Breast epithelium (tissue), 4 donors: ENCODE data around the gene FTCD. TPM values are rescaled to one million over a fixed set of nuclear protein-coding genes. Genes with fewer than 3 reads are reported as not detected.

Experiments used
- DNase-seq, 2 donors: peaks; one replicate each; pipeline ENCODE4 v3.0.0-alpha.2; 2019; ENCODE audit warnings: low spot score in 2 of 2
- H3K27ac ChIP-seq, 2 donors: fragments of 200-600 bp; sonication (generic) in 1 of 2; one replicate each; pipeline ENCODE4 v1.5.1; 2016 to 2019; ENCODE audit warnings: mild to moderate bottlenecking in 1 of 2
- H3K27me3 ChIP-seq, 2 donors: fragments of 200-600 bp; sonication (generic) in 1 of 2; one replicate each; pipeline versions ENCODE4 v1.5.1 to v1.6.0; 2017 to 2019; ENCODE audit warnings: control low read depth in 1 of 2, mild to moderate bottlenecking in 1 of 2
- H3K36me3 ChIP-seq: fragments of 200-600 bp; one replicate; pipeline ENCODE4 v1.5.1; 2019
- H3K4me1 ChIP-seq, 2 donors: fragments of 200-600 bp; sonication (generic); one replicate each; pipeline ENCODE4 v1.5.1; 2016 to 2019; ENCODE audit warnings: control low read depth in 1 of 2
- H3K4me3 ChIP-seq, 3 donors: fragments of 200-600 bp; sonication (generic); 1 replicate in 2 of 3; 2 replicates in 1 of 3; pipeline ENCODE4 v1.5.1; 2016 to 2019; ENCODE audit warnings: mild to moderate bottlenecking in 3 of 3, moderate library complexity in 2 of 3
- H3K9me3 ChIP-seq, 2 donors: fragments of 200-600 bp; sonication (generic) in 1 of 2; one replicate each; pipeline ENCODE4 v1.5.1; 2016 to 2019; ENCODE audit warnings: control low read depth in 1 of 2
- CTCF ChIP-seq, 3 donors: fragments of 450-650 bp; IDR thresholded peaks; one replicate each; pipeline ENCODE4 v1.5.1; 2016 to 2017; ENCODE audit warnings: antibody characterized with exemption in 3 of 3, mild to moderate bottlenecking in 3 of 3, moderate library complexity in 3 of 3
- POLR2A ChIP-seq: fragments of 450-650 bp; IDR thresholded peaks from one replicate; pipeline ENCODE4 v1.6.1; 2016; ENCODE audit warnings: antibody characterized with exemption, mild to moderate bottlenecking, moderate library complexity
- POLR2AphosphoS5 ChIP-seq, 3 donors: sonication (generic); formaldehyde crosslinking; IDR thresholded peaks; one replicate each; pipeline ENCODE4 v1.6.1; 2017; ENCODE audit warnings: antibody characterized with exemption in 3 of 3
- intact Hi-C: fragments of 100-400 bp; cut with DNase I; formaldehyde crosslinking; loops from one replicate; pipeline ENCODE4 v1.15.1; 2023; ENCODE audit warnings: low total_unique reads
- total RNA-seq, 3 donors: library from RNA; depleted of rRNA; stranded (reverse); fragments of >200 nt; gene quantifications; one replicate each; pipeline ENCODE4 v1.1.0, GENCODE V29; 2016

The FTCD gene
- total RNA-seq, 3 donors from 2014 or later: 0.59 TPM; not detected in 2

GRCh38 chr21:46104104-46104503 is 51.3 kb downstream of the FTCD start:
- no peaks in the 10 kb centered on the region for H3K4me1 ChIP-seq
- TF ChIP-seq CTCF (IDR thresholded peaks at IDR 0.05): no peak
- no peak for TF ChIP-seq POLR2A

GRCh38 chr21:46100906-46101305 is 54.5 kb downstream of the FTCD start:
- Histone ChIP-seq H3K27ac (peak overlapping the region in 1 of 2 donors; percentile 30), H3K9me3 (peaks cover 5 to 12% of the 10 kb centered on the region in 2 donors), H3K36me3 (no peaks in the 10 kb centered on the region), H3K27me3 (peaks cover 0 to 2% of the 10 kb centered on the region in 2 donors), H3K4me1 (no peaks in the 10 kb centered on the region), H3K4me3 (peak overlapping the region in 1 of 3 donors; percentile 96)
- no peak for DNase-seq
- no peak for TF ChIP-seq POLR2AphosphoS5 (IDR thresholded peaks at IDR 0.05)
- no peak for TF ChIP-seq POLR2A
- TF ChIP-seq CTCF (IDR thresholded peaks at IDR 0.05): no peak
- intact Hi-C loops: no loop called here

More at GRCh38 chr21:46104104-46104503, 51.3 kb downstream of the FTCD start:
- no peak overlapping the region for H3K27ac ChIP-seq
- intact Hi-C loops: no loop called here
- H3K4me3 ChIP-seq: no peak overlapping the region
- no peaks in the 10 kb centered on the region for H3K36me3 ChIP-seq
- H3K27me3 ChIP-seq: peaks cover 0 to 2% of the 10 kb centered on the region in 2 donors
- H3K9me3 ChIP-seq: peaks cover 5 to 14% of the 10 kb centered on the region in 2 donors
- no peak for DNase-seq

- intact Hi-C loops: no loop called here
- DNase-seq: peak in 1 of 2 donors; percentile 16
- Histone ChIP-seq H3K27me3 (peaks cover 0 to 2% of the 10 kb centered on the region in 2 donors), H3K4me1 (no peaks in the 10 kb centered on the region), H3K9me3 (peaks cover 5 to 12% of the 10 kb centered on the region in 2 donors), H3K4me3 (peak overlapping the region in 2 of 3 donors; percentile 89 to 96), H3K36me3 (no peaks in the 10 kb centered on the region), H3K27ac (peak overlapping the region in 1 of 2 donors; percentile 30)
- TF ChIP-seq CTCF (IDR thresholded peaks at IDR 0.05) (no peak), POLR2AphosphoS5 (IDR thresholded peaks at IDR 0.05) (no peak), POLR2A (no peak)
These were observed 55.0 kb downstream of the FTCD start for GRCh38 chr21:46100426-46100825.

GRCh38 chr21:46100020-46100419 is 55.4 kb downstream of the FTCD start:
- H3K27ac ChIP-seq: no peak overlapping the region
- H3K4me3 ChIP-seq: peak overlapping the region; percentile 84 to 96 (median 89)
- no peaks in the 10 kb centered on the region for H3K4me1 ChIP-seq
- peaks cover 5 to 11% of the 10 kb centered on the region in 2 donors for H3K9me3 ChIP-seq
- DNase-seq: peak in 1 of 2 donors; percentile 12
- H3K27me3 ChIP-seq: peaks cover 0 to 2% of the 10 kb centered on the region in 2 donors
- intact Hi-C loops: no loop called here
- H3K36me3 ChIP-seq: no peaks in the 10 kb centered on the region
- TF ChIP-seq POLR2AphosphoS5 (IDR thresholded peaks at IDR 0.05) (no peak), POLR2A (no peak), CTCF (IDR thresholded peaks at IDR 0.05) (no peak)

- Histone ChIP-seq H3K9me3 (peaks cover 5 to 8% of the 10 kb centered on the region in 2 donors), H3K27me3 (peaks cover 0 to 2% of the 10 kb centered on the region in 2 donors), H3K4me1 (no peaks in the 10 kb centered on the region), H3K4me3 (peak overlapping the region; percentile 84 to 96 (median 89)), H3K36me3 (no peaks in the 10 kb centered on the region), H3K27ac (peak overlapping the region in 1 of 2 donors; percentile 76)
- DNase-seq: peak in 1 of 2 donors; percentile 16
- intact Hi-C loops: loop anchor here (10.0 kb wide), 1 partner anchor 105 kb away; no protein-coding TSS in a partner anchor
- TF ChIP-seq POLR2AphosphoS5 (IDR thresholded peaks at IDR 0.05) (no peak), POLR2A (no peak), CTCF (IDR thresholded peaks at IDR 0.05) (no peak)
These were observed 55.9 kb downstream of the FTCD start for GRCh38 chr21:46099476-46099875.
